Thoracic aorta (tissue), 2 donors: Measurements from ENCODE around the gene CDX1. TPM values are rescaled to one million over a fixed set of nuclear protein-coding genes. Genes with fewer than 3 reads are reported as not detected.

Source experiments
- ATAC-seq: fragments of 150-250 bp; one replicate; pipeline ENCODE4 v1.8.0; 2017; ENCODE audit warnings: low read depth; ENCODE audit not compliant: insufficient number of reproducible peaks, low FRiP score
- DNase-seq: peaks from one replicate; pipeline ENCODE4 v3.0.0-alpha.2; 2020; ENCODE audit warnings: low spot score
- H3K27ac ChIP-seq, 2 donors: fragments of 200-600 bp; sonication (generic); 1 replicate in 1 of 2; 2 replicates in 1 of 2; pipeline ENCODE4 v1.5.1; 2016; ENCODE audit warnings: mild to moderate bottlenecking in 2 of 2, moderate library complexity in 2 of 2
- H3K27me3 ChIP-seq: fragments of 200-600 bp; sonication (generic); replicated peaks from 2 replicates; pipeline ENCODE4 v1.6.0; 2016; ENCODE audit warnings: mild to moderate bottlenecking; ENCODE audit not compliant: insufficient read depth
- H3K36me3 ChIP-seq: fragments of 200-600 bp; sonication (generic); one replicate; pipeline ENCODE4 v1.5.1; 2016
- H3K4me1 ChIP-seq, 2 donors: fragments of 200-600 bp; sonication (generic); 1 replicate in 1 of 2; 2 replicates in 1 of 2; pipeline versions ENCODE4 v1.5.1 to v1.6.0; 2016; ENCODE audit warnings: low read depth in 2 of 2, mild to moderate bottlenecking in 1 of 2; ENCODE audit not compliant: control insufficient read depth in 1 of 2
- H3K4me3 ChIP-seq: fragments of 200-600 bp; sonication (generic); 2 replicates; pipeline ENCODE4 v1.5.1; 2016; ENCODE audit warnings: mild to moderate bottlenecking
- H3K9me3 ChIP-seq: fragments of 200-600 bp; sonication (generic); 2 replicates; pipeline ENCODE4 v1.5.1; 2016
- total RNA-seq, 2 donors: library from RNA; depleted of rRNA; stranded (reverse); fragments of >200 nt; gene quantifications; one replicate each; pipeline versions ENCODE4 v1.1.0 to v1.2.3, GENCODE V29; 2016
- TF ChIP-seq, protein P1 (sequence below): fragments of 200-600 bp; sonication (generic); IDR thresholded peaks from one replicate; pipeline ENCODE4 v1.5.1; 2019; ENCODE audit warnings: antibody characterized with exemption

The CDX1 gene
- total RNA-seq, 2 donors from 2014 or later = not detected

DNA sequence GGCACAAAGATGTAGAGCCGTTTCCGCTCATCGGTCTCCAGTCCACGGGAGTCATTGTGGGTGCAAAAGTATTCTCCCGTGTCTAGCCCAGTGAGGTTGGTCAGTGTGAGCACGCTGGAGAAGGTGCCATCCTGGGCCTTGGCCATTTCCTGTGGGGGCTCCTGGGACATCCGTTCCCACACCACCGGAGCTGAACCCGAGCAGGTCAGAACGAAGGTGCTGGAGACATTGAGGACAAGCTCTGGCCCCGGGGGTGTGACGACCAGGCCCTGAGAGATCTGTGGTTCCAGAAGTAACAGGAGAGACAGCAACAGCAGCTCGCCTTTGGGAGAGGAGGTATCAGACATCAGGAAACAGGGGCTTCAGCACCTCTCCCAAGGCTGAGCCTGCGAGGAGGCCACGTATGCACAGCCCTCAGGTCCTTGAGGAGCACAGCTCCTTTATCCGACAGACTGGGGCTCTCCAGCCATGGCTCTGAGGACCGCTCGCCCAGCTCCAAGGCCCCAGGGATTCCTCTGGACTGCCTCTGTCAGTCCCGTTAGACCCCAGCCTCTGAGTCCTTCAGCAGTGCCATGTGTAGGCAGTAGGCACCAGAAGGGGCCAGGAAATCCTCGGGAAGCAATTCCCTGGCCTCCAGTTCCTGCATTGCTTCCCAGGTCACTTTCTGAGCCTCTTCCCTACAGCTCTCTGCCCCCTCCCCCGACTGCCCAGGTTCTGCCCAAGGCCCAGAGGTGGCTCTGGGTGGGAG, 30.8 kb upstream of the CDX1 start:
- peaks cover 38% of the 10 kb centered on the region for H3K36me3 ChIP-seq
- ATAC-seq = no peak

DNA sequence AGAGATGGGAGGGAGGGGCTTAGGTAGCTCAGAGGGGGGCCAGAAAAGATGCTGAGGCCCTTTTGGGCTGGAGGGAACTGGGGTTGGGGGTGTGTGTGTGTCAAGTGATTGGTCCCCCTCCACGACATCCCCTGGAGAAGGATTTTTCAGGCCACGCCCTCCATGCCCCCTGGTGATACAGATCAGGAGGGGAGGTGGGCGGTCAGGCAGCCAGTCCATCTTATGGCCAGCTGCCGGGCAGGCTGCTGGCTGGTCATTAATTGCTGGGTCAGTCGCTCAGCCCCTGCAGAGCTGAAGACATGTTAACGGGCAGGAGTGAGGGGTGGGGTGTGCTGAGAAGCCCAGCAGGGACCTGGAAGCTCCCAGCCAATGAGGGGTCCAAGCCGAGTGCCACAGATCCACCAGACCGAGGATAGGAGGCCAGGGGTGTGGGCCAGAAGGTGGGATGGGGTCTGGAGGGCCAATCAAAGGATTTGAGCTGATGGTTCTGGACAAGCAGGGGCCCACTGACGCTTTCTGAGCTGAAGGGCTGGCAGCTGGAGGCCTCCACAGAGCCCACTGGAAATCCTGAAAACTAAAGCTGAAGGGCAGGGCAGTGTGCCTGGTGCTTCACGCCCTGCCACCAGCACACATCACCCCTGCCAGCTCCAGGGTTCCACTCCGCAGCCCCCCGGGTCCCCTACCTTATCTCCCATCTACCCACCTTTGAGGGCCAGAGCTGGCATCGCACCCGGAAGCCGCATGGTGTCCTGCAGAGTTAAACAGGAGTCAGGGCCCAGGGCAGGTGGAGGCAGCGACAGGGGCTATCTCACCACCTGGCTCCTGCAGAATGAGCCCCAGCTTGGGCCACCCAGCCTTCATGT, 30.0 kb upstream of the CDX1 start:
- TF ChIP-seq, protein P1, sequence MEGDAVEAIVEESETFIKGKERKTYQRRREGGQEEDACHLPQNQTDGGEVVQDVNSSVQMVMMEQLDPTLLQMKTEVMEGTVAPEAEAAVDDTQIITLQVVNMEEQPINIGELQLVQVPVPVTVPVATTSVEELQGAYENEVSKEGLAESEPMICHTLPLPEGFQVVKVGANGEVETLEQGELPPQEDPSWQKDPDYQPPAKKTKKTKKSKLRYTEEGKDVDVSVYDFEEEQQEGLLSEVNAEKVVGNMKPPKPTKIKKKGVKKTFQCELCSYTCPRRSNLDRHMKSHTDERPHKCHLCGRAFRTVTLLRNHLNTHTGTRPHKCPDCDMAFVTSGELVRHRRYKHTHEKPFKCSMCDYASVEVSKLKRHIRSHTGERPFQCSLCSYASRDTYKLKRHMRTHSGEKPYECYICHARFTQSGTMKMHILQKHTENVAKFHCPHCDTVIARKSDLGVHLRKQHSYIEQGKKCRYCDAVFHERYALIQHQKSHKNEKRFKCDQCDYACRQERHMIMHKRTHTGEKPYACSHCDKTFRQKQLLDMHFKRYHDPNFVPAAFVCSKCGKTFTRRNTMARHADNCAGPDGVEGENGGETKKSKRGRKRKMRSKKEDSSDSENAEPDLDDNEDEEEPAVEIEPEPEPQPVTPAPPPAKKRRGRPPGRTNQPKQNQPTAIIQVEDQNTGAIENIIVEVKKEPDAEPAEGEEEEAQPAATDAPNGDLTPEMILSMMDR = no peak
- H3K4me1 ChIP-seq = peaks cover 67 to 100% of the 10 kb centered on the region in 2 donors
- H3K27ac ChIP-seq = peak overlapping the region; percentile 97
- H3K4me3 ChIP-seq = no peak overlapping the region
- H3K9me3 ChIP-seq = no peaks in the 10 kb centered on the region
- ATAC-seq (no peak), DNase-seq (no peak)
- no peaks in the 10 kb centered on the region for H3K27me3 ChIP-seq
- peaks cover 36% of the 10 kb centered on the region for H3K36me3 ChIP-seq

More for the DNA sequence above, 30.8 kb upstream of the CDX1 start:
- Histone ChIP-seq H3K9me3 (no peaks in the 10 kb centered on the region), H3K4me1 (peaks cover 59 to 98% of the 10 kb centered on the region in 2 donors), H3K27ac (peak overlapping the region; percentile 97), H3K4me3 (no peak overlapping the region), H3K27me3 (no peaks in the 10 kb centered on the region)
- DNase-seq = no peak
- TF ChIP-seq, protein P1 = no peak

DNA sequence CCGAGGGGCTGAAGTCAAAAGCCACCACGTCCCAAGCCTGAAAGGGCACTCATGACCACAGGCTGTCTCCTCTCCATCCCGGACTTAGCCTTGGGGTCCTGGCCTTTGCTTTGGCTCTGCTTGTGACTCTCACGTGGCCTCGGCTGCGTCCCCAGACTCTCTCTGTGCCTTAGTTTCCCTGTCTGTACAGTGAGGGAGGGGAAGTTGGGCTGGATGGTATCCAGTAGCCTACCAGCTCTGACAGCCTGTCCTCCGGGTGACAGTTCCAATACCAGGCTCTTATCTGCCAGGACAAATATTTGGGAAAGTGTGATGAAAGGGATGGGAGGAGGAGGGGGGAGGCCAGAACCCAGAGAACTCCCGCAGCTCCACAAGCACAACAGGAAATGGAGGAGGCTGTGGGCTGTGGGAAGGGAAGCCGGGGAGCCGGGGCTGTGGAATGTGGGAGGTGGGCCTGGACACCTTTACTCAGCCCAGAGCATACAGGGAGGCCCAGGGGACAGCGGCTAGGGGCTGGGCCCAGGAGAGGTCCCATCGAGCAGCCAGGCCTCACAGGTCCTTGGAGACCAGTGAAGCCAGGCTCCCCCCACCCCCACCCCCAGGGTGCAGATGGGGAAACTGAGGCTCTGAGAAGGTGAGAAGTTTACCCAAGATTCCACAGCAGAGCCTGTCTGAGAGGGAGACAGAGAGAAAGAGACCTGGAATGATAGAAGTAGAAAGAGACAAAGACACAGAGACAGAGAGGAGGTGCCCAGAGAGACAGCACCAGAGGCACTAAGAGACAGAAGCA, 29.2 kb upstream of the CDX1 start:
- TF ChIP-seq, protein P1 = no peak
- ATAC-seq (no peak), DNase-seq (no peak)

DNA sequence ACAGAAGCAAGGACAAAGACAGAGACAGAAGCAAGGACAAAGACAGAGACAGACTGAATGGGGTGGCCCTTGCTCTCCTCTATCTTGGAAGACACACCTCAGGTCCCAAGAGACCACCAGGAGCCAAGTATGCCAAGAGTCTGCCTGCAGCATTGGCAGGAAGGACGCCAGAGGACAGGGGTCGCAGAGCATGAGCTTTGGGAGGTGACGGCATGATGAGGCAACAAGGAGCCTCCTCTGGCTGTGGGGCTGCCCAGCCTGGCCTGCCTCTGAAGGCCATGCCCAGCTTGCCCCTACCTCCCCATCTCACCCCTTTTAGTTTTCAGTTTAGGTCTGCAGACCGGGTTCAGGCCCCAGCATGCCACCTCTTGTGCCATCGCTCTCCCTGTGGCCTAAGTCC, 28.6 kb upstream of the CDX1 start:
- ATAC-seq (no peak), DNase-seq (no peak)
- peaks cover 76 to 100% of the 10 kb centered on the region in 2 donors for H3K4me1 ChIP-seq
- H3K27ac ChIP-seq = peak overlapping the region; percentile 97
- no peaks in the 10 kb centered on the region for H3K9me3 ChIP-seq
- H3K27me3 ChIP-seq = no peaks in the 10 kb centered on the region
- peaks cover 30% of the 10 kb centered on the region for H3K36me3 ChIP-seq
- peak overlapping the region; percentile 63 for H3K4me3 ChIP-seq
- TF ChIP-seq, protein P1 = no peak

More for the DNA sequence above, 29.2 kb upstream of the CDX1 start:
- H3K4me3 ChIP-seq = peak overlapping the region; percentile 63
- H3K4me1 ChIP-seq = peaks cover 74 to 100% of the 10 kb centered on the region in 2 donors
- H3K27me3 ChIP-seq = no peaks in the 10 kb centered on the region
- H3K9me3 ChIP-seq = no peaks in the 10 kb centered on the region
- peaks cover 36% of the 10 kb centered on the region for H3K36me3 ChIP-seq
- H3K27ac ChIP-seq = peak overlapping the region; percentile 97
